Left ventricle myocardium superior (tissue), 1 donor: ENCODE measurements around the gene ZNF892. TPM values are rescaled to one million over a fixed set of nuclear protein-coding genes. Genes with fewer than 3 reads are reported as not detected.
A peak's percentile ranks its signal among the peaks of the same experiment; 100 is the strongest.
"Not testable (repeated sequence)": the region's sequence is repeated elsewhere in the genome, so short reads cannot be mapped to it uniquely, and the experiment has no call there.

Experiments used
- ATAC-seq: fragments of 200-7000 bp; cut with Tn5 transposase; one replicate; pipeline ENCODE4 v1.9.1; 2020; ENCODE audit warnings: mild to moderate bottlenecking, moderate library complexity
- DNase-seq: peaks from one replicate; pipeline ENCODE4 v3.0.0-alpha.2; 2020
- intact Hi-C: fragments of 100-400 bp; cut with micrococcal nuclease; formaldehyde crosslinking; loops from one replicate; pipeline ENCODE4 v1.11.0; 2022
- long read RNA-seq: library from polyadenylated mRNA; unstranded; transcript quantifications from one replicate; pipeline ENCODE4 v2.0.0, GENCODE V29; 2021
- total RNA-seq: library from RNA; stranded (reverse); fragmentation: NEBNext Ultra II Directional; extraction: Animal tissue kit (Norgen Biotek cat#: 25700); gene quantifications from one replicate; pipeline ENCODE4 v1.2.1, GENCODE V29; 2021
- donor health status: DM: no; HTN: yes; CAD: no; lungs with severe emphysema.

Gene ZNF892
- total RNA-seq: 3.0 TPM
- long read RNA-seq: 0 reads

GRCh38 chr2:95207111-95207961, at the start of gene ZNF892:
TSS of gene ZNF892 (plus strand) at chr2:95207521. CDS start at chr2:95207816, 295 bp downstream.
- DNase-seq (peak; percentile 95), ATAC-seq (peak; percentile 99)
- intact Hi-C loops: no loop called here

DNA sequence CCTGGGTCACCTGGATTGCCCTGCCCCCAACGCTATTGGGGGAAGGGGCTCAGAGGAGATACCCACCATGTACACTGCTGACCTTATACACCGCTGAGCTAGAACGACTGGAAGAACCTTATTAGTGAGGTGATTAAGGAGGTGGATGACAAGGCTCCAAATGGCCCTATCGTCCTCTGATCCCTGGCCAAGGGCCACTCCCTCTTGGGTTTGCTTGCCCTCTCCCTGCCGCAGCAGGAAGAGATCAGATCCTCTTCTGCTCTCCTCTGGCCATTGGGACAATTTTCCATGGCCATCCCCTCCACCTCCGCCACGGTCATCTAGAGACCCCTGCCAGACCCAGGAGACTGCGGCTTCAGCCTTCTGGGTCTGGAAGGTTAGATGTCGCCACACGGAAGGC, 48.9 kb upstream of the ZNF892 start:
- intact Hi-C loops: no loop called here
- DNase-seq (no peak), ATAC-seq (no peak)

DNA sequence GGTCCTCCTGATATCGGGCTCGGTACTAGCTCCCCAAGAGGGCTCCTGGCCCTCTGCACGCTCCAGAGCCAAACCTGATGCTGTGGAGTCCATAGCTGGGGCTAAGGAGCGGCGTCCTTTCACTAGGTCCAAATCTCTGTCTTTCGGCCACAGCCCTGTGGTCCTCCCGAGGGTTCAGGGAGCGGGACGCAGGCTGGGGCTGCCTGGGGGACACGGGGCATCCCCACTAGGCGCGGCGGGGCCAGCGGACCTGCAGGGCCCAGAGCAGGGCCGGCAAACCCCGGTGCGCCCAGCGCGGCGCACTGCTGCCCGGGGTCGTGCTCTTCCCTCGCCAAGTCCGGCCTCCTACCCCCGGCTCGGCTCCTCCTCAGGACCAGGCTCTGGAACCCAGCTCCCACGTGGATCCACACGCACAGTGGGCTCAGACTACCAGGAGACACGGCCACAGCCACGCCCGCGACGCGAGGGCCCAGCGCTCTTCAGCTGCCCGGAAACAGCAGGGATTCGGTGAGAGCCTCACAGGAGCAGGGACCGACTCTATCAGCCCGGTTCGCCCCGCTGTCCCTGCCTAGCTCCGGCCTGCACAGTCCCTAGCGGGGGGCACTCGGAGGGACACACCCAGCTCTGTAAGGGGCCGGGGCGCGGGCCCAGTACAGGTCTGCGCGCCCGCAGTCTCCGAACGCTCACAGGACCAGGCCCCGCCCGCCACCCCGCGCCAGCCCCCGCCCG, 48.3 kb upstream of the ZNF892 start:
- intact Hi-C loops: no loop called here
- ATAC-seq: peak; percentile 72

DNA sequence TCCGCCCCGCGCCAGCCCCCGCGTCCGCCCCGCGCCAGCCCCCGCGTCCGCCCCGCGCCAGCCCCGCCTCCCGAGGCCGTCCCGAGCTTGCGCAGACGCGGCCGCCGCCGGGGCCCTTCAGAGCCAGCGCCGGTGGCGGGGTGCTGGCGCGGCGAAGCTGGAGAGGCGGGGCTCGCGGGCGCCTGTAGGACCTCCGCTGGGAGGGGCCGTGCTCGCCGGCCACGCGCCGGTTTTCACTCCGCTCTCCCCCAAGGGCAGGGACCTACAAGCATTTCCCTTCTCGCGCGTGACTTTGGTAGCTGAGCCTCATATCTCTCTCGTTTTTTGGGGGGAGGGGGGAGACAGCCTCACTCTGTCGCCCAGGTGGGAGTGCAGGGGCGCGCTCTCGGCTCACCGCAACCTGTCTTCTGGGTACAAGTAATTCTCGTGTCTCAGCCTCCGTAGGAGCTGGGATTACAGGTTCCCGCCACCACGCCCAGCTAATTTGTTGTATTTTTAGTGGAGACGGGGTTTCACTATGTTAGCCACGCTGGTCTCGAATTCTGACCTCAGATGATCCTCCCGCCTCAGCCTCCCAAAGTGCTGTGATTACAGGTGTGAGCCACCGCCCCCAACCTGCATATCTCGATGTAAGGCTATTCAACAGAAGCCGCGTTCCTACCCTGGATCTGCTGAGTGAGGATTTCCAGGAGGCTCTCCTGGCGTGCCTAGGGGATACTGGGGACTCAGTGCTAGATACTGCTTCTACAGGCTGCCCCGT, 47.5 kb upstream of the ZNF892 start, which contains the start of gene ZNF514:
Gene ZNF514, minus strand, starts transcription at position 159 of the 760 bp plus-strand sequence. CDS start 6,595 bp downstream, outside the sequence.
- DNase-seq: peak; percentile 92
- peak; percentile 94 for ATAC-seq
- intact Hi-C loops: no loop called here

More for the DNA sequence above, 48.3 kb upstream of the ZNF892 start:
- peak; percentile 74 for DNase-seq

DNA sequence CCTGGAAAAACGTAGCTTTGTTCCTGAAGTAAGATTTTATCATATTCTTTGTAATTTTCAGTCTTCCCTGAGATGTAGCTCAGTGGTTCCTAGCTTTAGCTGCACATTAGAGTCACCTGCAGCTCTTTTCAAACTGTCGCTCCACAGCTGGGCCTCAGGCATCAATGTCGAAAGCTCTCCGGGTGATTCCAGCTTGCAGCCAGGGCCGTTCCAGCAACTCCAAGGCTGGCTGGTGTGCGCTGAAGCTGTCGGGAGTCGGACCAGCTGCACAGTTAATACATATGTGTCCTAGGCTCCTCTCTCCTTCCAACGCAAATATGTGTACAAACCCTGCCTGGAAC, 42.3 kb upstream of the ZNF892 start:
- ATAC-seq (no peak), DNase-seq (no peak)

DNA sequence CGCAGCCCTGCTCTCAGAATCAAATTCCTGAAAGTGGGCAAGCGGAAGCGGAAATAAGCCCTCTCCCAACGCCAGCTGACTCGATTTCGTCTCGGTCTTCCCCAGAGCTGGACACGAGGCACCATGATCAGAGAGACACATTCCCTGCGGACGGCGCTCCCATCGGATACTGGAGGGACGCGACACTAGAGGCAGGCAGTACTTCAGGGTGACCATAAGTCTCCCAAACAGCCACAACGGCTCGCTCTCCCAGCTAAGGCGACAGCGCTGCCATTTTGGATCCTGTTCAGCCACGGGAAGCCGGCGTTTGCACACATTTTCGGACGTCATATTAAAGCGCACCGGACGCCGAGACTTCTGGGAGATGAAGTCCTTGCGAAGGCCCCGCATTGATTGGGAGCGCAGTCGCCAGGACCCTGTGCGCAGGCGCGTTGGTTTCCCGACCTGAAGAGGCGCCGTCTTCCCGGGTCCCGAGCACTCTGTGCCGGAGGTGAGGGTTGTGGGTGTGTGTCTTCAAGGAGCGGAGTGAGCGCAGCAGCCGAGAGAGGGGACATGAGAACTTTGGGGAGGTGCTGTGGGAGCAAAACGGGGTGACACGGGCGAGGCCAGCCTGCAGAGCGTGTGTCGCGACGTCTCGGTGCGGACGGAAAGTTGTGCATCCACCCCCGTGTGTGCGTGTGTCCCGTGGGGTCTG, 41.8 kb upstream of the ZNF892 start, which contains the start of gene ZNF2:
Gene ZNF2, plus strand, starts transcription at position 439 of the 694 bp plus-strand sequence. CDS start 10,418 bp downstream, outside the sequence.
- peak; percentile 99 for DNase-seq
- intact Hi-C loops: no loop called here
- ATAC-seq: peak; percentile 99

More for the DNA sequence above, 42.3 kb upstream of the ZNF892 start:
- intact Hi-C loops: no loop called here

- ATAC-seq: no peak
- DNase-seq: no peak
- intact Hi-C loops: no loop called here
Observed at GRCh38 chr2:95166065-95166763, 41.1 kb upstream of the ZNF892 start.

DNA sequence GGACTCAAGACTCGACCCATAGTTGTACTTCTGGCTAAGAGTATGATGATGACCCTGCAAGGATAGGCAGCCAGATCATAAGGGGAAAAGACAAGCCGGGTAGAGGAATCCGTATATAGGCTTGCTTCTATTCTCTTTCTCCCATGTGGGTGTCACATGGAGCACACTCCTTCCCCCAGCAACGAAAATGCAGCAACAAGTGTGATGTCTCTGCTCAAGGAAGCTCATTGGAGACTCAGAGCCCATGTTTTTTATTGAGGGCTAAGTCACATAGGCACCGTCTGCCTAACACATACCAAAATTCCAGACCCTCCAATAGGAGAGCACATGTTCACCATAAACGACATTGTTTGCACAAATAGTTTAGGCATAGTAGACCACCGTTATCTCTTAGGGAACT, 35.4 kb upstream of the ZNF892 start:
- ATAC-seq (no peak), DNase-seq (no peak)
- intact Hi-C loops: no loop called here

DNA sequence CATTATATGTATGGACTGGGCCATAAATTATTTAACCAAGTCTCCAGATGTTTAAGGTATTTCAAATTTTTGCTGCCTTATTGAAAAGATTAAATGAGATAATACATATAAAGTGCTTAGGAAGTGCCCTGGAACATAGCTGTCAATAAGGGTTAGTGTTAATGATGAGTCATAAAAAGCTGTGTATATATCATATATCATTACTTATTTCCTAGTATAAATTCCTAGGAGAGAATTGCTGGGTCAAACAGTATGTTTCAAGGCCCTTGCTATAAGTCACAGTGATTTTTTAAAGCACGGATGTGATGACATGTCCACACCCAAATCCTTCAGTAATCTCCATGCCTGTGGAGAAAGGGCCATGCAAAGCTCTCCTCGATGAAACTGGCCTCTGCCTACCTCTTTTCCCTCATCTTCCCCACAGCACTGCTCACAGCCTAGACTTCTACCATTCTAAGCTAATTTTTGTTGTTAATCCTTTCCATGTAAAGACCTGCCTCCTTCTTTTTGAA, 33.2 kb upstream of the ZNF892 start:
- no peak for ATAC-seq
- intact Hi-C loops: no loop called here
- no peak for DNase-seq

GRCh38 chr2:95179451-95179850, 27.9 kb upstream of the ZNF892 start:
- ATAC-seq (peak; percentile 91), DNase-seq (peak; percentile 72)
- intact Hi-C loops: no loop called here

GRCh38 chr2:95181774-95182173, 25.5 kb upstream of the ZNF892 start:
- intact Hi-C loops: no loop called here

GRCh38 chr2:95185197-95185596, 22.1 kb upstream of the ZNF892 start:
- DNase-seq (no peak), ATAC-seq (no peak)
- intact Hi-C loops: no loop called here

More at GRCh38 chr2:95181774-95182173, 25.5 kb upstream of the ZNF892 start:
- no peak for ATAC-seq
- DNase-seq: no peak

DNA sequence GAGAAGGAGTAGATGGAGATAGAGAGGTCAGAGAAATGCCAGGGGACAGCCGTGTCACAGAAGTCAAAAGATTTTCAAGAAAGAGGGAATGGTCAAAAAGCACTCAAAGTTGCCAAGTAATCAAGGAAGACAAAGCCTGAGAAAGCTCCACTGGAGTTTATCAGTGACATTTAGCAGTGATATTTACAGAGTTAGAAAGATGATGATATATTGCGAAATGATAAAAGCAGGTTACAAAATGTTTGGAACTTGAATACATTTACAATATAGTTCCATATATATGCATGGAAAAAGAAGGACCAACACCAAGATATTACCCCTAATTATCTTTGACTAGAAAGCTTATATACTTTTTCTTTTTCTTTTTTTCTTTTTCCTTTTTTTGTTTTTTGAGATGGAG, 21.3 kb upstream of the ZNF892 start:
- DNase-seq: no peak
- intact Hi-C loops: no loop called here
- ATAC-seq: no peak

DNA sequence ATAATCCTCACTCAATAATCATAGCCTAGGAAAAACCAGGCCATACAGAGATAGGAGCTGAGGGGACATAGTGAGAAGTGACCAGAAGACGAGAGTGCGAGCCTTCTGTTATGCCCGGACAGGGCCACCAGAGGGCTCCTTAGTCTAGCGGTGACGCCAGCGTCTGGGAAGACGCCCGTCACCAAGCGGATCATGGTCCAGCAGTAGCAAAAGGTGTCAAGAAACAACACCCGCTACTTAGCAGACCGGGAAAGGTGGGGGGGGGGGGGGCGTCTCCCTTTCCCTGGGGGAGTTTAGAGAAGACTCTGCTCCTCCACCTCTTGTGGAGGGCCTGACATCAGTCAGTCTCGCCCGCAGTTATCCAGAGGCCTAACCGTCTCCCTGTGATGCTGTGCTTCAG, 14.4 kb upstream of the ZNF892 start:
- ATAC-seq, intact Hi-C loops: not testable (repeated sequence)
- DNase-seq: peak; percentile 79

- no peak for ATAC-seq
- DNase-seq: no peak
- intact Hi-C loops: no loop called here
Observed at GRCh38 chr2:95203911-95204310, 3.4 kb upstream of the ZNF892 start.

GRCh38 chr2:95204396-95204795, 2.9 kb upstream of the ZNF892 start:
- intact Hi-C loops: no loop called here
- no peak for ATAC-seq
- no peak for DNase-seq

DNA sequence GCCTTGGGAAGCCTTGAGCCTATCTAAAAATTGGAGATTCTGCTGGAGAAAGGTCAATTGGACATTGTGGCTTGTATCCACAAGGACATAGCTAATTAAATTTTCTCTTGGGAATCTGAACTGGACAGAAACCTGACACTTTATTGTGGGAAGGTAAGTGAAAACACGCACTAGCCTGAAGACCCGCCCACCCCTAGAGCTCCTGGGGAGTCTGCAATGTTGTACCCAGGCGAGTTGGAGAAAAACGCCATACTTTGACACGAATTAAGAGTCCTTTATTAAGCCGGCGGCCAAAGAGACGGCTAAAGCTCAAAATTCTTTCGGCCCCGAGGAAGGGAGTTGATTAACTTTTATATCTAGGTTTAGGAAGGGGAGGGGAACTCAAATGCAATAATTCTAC, 1.2 kb upstream of the ZNF892 start:
- intact Hi-C loops: no loop called here
- ATAC-seq: no peak
- DNase-seq: no peak

- no peak for ATAC-seq
- no peak for DNase-seq
- intact Hi-C loops: no loop called here
Observed at GRCh38 chr2:95208106-95208505, 785 bp downstream of the ZNF892 start.
